ENCODE data around the gene ARHGAP25.

DNA sequence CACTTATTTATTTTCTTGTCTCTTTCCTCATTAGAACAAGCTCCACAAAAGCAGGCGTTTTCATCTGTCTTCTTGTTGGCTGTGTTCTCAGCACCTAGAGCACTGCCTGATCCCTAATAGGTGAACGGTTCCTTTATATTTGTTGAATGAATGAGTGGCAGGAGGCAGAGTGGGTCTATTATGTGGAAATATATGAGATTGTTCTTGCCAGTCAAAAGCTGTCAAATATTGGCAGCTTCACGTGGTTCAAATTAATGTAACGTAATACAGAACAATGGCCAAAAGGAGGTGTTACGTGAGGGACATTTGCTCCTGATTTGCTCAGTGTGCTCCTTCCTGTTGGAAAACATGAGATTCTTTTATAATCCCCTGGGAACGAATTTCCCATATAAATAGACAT, 8.5 kb upstream of the ARHGAP25 start:
- no peak for TF ChIP-seq CTCF (IDR thresholded peaks at IDR 0.05)
- no peak for TF ChIP-seq POLR2A (IDR thresholded peaks at IDR 0.05)
- no peak for TF ChIP-seq POLR2AphosphoS5 (IDR thresholded peaks at IDR 0.05; ENCODE audit: insufficient read depth in 1 of 2, low read depth in 1 of 2)

All from vagina (tissue), 2 donors.